Activated CD8-positive, alpha-beta memory T cell treated with anti-CD3 and anti-CD28 coated beads for 1 hour (primary cell): ENCODE measurements around the gene VPS72.

Experiments
- DNase-seq, 2 donors: peaks; one replicate each; pipeline ENCODE4 v3.0.0-alpha.2; 2020; ENCODE audit warnings: low read depth in 1 of 2; ENCODE audit errors: extremely low read depth in 1 of 2

VPS72 gene

DNA sequence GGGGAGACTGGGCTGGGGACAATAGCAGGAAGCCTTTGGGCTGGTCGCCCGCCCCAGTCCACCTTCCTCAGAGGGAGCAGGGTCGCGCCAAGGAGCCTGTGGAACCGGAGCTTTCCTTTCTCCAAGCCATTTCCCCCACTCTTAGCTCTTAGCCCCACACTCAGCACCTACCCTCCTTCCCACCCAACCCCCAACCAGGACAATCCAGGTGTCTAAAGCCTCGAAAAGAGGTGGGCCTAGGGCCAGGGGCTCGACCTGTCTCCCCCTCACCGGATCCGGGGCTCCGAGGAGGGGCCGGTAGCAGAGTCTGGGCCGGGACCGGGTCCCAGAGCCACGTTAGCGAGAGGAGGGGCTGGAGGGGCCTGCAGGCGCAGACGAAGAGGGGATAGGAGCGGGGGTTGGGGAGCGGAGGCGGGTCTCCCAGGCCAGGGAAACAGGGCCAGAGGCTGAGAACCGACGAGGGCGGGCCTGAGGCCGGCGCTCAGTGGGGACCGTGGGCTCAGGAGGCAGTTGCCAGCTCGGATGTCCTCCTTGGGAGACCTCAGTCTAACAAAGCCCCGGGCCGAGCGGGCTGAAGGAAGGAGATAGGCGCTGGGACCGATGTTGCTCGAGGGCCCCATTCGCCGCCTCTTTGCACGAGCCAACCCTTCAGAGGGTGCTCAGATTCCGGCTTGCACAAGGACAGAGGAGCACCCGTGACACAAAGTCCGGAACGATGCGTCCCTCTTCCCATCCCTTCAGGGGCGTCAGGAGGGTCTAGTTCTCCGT is 44.5 kb downstream of the VPS72 start:
- DNase-seq, result no peak

DNA sequence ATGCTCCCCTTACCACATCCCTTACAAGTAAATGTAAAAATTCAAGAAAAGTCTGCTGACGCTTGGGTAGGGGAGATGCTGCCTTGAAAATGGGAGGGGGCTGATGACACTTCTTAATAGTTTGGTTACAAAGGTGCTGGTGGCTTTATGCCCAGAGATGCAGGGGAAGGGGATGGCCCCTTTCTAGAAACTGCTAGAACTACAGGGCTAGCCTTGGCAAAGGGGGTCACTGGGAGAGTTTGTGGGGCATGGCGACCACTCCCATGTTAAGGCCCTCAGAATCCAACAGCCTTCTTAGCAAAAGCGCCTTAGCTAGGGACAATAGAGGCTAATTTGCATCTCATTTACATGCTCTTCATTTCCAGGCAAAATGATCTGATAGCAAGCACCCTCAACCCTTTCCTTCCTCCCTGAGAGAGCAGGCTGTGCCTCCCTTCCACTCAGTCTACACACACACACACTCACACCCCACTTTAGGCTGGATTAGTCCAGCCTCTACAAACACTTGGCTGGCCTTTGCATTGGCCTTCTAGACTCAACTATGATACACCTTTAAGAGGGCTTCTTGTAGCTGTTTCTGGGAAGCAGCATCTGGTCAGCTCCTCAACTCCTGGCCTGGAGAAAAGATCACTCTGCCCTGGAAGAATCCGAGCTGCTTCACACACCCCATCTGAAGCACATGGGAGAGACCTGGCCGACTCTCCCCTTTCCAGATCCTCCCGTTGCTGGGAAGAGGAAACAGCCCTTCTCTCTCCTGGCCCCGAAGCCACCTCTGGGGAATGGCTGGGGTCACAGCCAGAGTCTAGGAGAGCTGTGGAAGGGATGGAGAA is 45.3 kb downstream of the VPS72 start:
- no peak for DNase-seq

DNA sequence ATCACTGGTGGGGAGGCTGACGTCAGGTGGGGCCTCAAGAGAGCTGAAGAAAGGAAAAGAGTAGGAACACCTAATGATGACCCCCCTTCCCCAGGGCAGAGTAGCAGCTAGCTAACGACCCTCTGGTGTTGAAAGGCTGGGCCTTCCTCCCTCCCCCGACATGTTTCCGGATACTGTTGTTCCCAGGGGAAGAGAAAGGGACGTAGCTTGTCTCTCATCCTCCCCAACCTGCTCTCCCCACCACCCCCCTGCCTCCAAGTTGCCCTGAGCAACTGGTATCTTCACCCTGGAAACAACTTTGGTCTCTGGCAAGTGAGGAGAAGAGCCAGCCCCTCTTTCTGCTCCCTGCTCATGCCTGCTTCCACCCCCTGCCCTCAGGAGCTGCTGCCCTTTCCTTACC is 46.0 kb downstream of the VPS72 start:
- DNase-seq, result no peak

DNA sequence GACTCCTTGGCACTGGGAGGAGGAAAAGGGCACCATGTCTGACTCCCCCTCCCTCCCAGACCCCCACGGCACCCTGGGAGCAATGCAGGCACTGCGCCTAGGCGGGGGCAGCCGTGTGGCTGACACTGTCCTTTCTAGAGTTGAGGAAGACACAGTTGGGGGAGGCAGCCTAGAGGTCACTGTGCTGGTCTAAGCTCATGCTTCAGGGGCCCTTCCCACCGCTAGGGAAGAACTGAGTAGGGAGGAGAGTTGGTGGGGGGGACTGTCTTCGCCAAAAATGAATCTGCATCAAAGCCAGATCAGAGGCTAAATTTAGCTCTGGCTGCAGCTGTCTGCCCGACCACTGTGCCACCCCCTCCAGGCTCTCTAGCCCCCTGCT is 47.0 kb downstream of the VPS72 start:
- no peak for DNase-seq

DNA sequence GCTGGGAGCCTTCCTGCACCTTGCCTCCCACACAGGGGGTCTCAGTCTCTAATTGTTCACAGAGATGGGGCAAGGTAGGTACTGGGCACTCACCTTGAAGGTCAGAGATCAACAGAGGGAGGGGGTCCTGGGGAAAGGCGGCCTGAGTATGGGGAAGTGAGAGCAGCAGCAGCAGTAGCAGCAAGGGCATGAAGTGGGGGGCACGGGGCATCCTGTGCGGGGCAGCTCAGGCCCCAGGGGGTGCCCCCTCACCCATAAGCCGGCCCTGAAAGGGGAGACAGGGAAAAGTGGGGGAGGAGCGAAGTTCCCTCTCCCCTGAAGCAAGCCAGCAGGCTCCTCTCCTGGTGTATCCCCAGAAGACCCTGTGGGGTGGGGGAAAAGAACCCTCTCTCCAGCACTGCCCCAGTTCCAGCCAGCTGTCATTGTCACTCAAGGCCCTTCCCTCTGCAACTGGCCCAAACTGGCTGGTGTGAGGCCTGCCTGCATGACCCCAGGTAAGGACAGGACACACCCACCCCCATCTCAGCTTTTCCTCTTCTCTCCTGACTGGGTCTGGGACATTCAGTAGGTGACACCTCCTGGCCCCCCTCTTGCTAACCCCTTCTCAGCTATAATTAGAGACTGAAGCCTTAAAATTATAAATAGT is 47.5 kb downstream of the VPS72 start:
- DNase-seq, result no peak

DNA sequence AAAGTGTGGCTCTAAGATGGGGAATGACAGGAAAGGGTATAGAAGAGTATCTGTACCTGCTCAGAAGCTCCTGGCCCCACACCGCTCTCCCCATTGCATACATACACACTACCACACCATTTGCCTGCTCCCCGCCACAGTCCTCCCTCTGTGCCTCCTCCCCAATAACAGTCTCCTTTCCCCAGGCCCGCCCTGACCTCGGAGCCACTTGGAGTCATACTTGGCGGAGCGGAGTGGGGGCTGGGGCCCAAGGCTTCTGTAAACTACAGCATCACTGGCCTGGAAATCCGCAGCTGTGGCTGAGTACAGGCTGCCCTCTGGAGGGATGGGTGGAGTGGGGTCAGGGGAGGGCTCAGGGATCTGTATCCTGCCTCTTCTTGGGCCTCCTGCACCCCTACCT is 52.2 kb downstream of the VPS72 start:
- no peak for DNase-seq

DNA sequence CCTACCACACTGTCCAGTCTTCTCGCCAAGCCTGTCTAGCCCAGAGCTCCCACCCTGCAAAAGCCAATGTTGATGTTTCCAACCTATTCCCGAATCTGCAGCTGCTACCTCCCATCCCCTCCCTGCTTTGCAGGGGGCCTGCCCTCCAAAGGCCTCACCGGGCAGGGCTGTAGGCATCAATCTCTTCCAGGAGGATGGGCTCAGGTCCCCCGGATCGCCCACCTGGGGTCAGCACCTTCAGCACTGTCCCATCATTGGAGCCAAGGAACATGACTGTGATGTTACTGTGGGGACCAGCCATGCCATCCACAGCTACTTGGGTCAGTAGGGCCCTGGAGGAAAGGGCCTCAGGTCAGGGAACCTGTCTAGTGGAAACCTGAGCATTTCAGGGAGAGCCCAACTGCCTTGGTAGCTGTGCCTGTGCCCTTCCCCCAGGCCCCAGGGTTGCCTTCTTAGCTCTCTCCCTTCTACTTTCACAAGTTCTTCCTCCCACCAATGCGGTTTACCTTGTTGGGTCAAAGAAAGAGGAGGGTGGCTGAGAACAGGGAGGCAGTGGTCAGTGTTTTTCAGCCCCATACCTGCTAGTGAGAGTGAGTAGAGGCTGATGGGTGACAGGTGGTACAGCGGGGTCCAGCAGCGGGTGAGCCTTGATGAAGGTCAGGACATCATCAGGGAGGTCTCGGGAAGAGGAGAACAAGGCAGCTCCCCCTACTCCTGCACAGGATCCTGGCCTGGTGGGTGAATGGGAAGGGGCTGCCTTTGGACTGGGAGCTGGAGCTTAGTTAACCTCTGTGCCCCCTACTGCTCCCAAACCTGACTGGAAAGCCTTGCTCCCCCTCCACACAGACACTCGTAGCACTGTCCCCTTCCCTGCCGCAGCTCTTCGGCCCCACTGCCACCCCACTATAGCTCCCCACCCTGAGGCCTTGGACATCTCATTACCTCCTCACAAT is 54.3 kb downstream of the VPS72 start:
- DNase-seq, result no peak

DNA sequence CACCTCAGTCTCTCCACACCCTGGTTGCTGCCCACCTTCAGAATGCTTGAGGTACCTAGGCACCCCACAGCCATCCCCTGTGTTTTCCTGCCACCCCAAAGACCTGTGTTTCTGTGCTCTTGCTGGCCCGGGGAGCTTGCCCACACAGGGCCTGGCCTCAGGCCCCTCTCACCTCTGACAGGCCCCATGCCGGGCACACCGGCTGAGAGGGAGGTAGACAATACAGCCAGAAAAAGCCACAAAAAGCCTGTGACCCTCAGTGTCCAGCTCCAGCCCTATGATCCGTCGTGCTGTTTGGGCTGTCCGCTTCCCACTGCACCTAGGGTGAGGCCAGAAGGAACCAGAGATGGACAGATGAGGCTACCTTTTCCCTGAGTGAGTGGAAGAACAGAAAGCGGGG is 55.0 kb downstream of the VPS72 start:
- DNase-seq, result no peak

DNA sequence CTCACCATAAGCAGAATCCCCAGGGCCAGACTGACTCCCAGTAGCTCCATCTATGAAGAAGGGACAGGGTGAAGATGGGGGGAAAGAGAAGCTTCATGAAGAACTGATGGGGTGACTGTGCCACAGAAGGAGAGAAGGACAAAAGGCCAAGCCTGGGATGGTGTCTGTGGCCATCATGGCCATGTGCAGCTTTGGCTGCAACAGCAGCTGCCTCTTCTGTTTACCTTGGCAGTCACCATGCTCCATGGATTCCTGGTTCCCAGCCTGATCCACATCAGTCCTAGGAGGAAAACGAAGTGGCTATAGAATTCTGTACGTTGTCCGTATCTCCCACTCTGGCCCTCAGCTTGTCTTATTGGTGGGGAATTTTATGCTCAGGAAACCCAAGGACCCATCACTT is 55.6 kb downstream of the VPS72 start:
- no peak for DNase-seq

DNA sequence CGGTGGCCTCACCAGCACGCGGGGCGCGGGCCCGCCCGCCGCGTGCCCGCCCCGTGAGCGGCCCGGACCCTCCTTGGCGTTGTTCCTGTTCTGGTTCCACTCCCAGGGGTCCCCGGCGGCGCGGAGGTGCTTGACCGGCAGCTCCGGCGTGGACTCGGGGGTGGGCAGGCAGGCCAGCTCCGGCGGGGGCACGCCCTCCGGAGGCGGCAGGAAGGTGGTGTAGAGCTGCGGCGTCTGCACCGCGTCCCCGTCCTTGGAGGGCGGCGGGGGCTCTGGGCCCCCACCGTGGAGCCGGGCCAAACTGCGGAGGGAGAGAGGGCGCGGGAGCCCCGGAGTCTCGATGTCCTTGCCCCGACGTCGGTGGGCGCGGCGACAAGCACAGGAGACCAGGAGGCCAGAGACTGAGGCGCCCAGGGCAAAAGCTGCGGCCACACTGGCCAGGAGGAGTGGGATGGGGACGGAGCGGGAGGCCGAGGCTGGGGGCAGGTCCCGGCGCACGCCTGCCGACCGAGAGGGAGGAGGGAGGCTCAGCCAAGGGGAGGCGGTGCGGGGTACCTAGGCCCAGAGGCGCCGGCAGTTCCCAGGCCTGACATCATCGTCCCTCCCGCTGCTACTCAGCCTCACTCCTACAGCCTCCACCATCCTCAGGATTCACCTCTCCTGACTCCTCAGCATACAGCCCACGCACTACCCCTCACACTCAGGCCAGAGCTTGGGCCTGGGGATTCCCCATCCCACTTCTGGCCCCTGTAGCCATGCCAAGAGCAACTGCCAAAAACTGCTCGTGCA is 56.8 kb downstream of the VPS72 start:
- no peak for DNase-seq

DNA sequence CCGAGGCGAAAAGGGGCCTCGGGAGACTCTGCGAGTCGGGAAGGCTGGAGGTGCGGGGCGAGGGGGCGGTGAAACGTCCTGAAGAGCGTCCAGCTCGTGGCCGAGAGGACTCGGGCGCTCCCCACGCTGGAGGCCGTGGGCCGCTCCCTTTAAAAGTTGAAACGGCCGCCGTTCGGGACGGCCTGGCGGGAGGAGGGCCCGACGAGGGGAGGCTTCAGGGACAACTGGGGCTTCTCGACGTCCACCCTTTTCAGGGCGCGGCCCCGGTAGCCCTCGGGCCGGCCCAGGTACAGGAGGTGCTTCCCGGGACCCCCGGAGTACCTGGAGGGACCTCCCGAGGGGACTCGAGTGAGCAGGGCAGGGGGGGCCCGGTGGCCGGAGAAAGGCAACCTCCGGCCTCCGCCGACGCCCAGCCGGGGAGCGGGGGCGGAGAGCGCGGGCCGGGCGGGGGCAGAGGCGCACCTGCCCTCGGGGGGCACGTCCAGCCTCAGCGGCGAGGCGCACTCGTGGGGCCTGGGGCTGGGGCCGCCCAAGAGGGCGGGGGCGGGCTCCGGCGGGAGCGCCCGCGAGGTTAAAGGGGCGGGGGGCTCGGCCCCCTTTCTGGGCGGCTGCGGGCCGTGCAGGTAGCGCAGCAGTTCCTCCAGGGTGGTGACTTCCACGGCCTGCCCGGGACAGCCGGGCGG is 57.5 kb downstream of the VPS72 start:
- no peak for DNase-seq

DNA sequence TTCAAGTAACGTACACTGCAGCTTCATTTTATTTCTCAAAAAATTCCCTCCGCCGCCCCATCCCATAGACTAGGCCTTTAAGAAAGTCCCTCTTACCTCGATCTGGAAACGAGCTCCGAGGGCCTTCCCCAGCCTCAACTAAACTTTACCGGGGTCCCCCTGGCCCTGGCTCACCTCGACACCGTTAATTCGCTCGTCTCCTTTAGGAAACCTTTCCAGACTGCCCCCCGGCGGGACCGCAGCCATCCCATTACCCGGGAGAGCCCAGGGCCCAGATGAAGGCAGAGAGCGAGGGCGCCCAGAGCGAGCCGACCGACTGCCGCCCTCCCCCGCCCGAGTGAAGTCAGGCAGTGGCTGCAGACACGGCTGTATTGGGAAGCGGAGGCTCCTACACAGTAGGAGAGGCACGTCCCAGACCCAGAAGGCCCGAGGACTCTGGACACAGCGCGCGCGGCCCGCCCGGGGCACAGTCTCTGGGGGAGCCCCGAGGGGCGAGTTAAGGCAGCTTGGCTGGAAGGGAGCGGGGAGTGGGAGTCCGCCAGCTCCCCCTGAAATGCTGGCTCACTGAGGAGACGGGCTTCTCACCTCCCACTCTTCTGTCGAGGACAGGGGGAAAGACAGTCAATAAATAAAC is 58.2 kb downstream of the VPS72 start:
- no peak for DNase-seq

DNA sequence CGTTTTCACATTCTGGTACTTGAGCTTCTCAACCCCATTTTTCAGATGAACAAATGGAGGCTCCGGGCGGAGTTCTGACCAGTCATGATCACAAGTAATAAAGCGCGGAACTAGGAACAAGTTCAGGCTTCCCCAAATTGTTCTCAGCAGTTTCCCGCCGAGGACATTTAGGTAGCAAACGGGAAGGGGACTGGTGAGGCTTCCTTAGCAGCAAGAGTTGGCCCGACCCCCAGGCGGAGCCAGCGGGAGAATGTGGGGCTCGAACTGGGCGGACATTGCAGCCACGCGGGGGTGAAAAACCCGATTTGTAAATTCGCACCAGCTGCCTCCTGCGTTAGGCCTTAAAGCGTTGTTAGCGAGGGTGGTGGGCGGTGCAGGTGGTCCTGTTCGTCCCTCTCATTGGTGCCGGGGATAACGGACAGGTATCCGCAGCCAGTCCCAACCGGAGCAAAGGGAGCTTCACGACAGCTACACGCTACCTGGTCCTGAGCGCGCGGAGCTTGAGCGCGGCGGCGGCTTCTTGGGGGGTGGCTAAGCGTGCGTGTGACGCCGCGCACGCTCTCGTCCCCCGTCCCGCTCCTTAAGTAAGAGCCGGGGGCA is 58.9 kb downstream of the VPS72 start:
- DNase-seq, result peak; percentile 50 to 59

DNA sequence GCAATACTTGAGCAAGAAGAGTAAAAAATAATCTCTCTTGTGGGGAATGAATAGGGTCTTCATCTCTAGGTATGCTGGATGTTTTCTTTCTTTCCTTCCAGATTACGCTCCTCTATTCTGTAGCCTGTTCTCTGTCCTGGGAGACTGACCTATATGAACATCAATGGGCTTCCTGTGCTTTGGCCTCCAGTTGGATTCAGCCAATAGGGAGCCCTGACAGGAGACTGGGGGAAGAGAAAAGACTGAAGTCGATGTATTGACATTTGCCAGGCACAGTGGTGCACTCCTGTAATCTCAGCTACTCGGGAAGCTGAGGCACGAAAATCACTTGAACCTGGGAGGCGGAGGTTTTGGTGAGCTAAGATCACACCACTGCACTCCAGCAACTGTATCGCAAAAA is 61.2 kb downstream of the VPS72 start:
- DNase-seq, result no peak
